ENCODE measurements around the gene LIPG.

The LIPG gene

DNA sequence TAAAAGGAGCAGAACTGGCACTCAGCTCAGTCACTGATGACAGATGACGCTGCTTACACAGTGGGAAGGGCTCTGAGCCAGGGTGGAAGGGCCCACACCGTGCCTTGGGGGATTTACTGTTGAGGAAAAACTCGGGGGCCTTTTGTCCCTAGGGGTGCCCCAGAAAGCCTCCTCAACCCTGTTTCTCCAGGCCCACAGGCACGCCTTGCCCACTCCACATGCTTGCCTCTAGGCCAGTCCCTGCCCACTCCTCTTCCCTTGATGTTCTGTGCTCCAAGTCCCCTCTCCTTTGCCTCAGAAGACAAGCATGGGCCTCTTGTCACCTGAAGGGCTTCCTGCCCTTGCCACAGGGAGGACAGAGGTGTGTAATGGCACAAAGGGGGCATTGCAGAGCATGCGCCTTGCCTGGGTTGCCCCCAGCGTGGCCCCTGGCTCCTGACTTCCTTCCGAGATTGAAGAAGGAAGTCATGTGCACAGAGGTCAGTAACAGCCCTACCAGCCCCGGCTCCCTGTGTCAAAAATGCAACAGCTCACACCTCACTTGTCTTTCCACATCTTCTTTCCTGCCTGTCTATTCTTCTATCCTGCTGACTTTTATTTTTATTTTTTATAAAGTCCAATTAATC, 65.1 kb downstream of the LIPG start:
- H3K27ac ChIP-seq (ENCODE audit: low read length) = no peak overlapping the region
- no peak overlapping the region for H3K9ac ChIP-seq (ENCODE audit: low read depth, low read length)

DNA sequence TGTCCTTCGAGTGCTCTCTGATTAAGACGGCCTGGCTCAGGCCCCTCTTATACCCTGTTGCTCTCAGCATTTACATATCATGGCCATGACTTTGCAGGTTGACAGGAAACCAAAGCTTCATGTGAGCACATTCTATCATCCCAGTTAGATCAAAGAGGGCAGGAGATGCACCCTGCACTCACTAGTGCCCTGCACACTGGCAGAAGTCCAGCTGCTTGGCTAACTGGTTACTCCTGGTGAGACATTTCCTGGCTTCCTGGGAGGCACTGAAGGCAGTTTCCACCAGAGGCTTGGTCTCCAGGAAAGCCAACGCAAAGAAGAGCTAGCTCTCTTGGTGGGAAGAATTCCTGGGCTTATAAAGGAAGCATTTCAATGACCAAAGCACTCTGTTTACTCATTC, 66.3 kb downstream of the LIPG start:
- H3K4me3 ChIP-seq (ENCODE audit: low read length) = no peak overlapping the region
- no peaks in the 10 kb centered on the region for H3K27me3 ChIP-seq (ENCODE audit: insufficient read depth, low read length)
- no peak overlapping the region for H3K27ac ChIP-seq (ENCODE audit: low read length)

More for the DNA sequence above, 65.1 kb downstream of the LIPG start:
- peaks cover 8% of the 10 kb centered on the region; the same call in 1 of the 2 replicates for H3K4me1 ChIP-seq (ENCODE audit: insufficient read depth, low read length)
- no peaks in the 10 kb centered on the region for H3K9me3 ChIP-seq (ENCODE audit: insufficient read depth, low read depth, low read length)
- no peaks in the 10 kb centered on the region; the same call in 1 of the 2 replicates for H3K27me3 ChIP-seq (ENCODE audit: insufficient read depth, low read length)
- no peaks in the 10 kb centered on the region for H3K36me3 ChIP-seq (ENCODE audit: insufficient read depth, low read depth, low read length)
- no peak overlapping the region for H3K4me3 ChIP-seq (ENCODE audit: low read length)

DNA sequence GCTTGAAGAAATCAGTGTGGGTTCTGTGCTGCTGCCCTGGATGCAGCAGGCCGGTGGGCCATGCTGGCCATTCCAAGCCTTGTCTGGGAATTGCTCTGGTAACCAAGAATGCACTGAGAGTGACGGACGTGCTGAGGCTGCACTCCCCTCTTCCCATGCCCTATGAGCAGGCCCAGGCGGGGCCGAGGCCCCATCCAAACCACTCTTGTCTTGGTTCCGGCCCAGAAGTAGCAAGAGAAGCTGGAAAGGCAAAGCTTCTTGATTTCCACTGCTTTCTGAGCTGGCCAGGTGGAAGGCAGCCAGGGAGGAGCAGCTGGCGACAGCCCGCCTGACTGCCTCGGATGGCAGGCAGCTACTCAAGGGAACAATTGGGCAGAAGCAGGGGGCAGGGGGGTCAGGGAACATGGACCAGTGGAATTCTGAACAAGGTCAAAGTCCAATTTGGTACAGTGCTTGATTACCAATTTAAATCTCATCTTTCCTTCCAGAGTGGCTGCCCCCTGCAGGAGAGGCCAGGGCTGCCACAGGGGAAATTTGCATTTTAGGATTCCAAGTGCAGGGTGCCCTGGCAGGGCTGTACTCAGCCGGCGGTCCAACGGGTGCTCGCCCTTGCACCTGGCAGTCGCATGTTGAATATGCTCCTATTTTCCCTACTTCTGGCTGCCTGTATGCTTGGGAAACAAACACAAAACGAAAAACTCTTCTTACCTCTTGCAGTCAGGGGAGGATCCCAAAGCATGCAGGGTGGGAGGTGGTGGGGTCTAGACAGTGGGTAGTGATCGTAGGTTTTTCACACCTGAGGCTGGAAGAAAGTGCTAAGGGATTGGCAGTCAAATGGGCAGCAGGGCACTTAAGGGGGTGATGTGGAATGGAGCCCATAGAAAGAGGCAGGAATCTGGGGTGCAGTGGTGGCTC, 67.3 kb downstream of the LIPG start:
- Histone ChIP-seq H3K9me3 (ENCODE audit: insufficient read depth, low read depth, low read length) (no peaks in the 10 kb centered on the region), H3K27ac (ENCODE audit: low read length) (no peak overlapping the region), H3K9ac (ENCODE audit: low read depth, low read length) (no peak overlapping the region), H3K27me3 (ENCODE audit: insufficient read depth, low read length) (no peaks in the 10 kb centered on the region), H3K4me3 (ENCODE audit: low read length) (no peak overlapping the region), H3K4me1 (ENCODE audit: insufficient read depth, low read length) (peaks cover 8% of the 10 kb centered on the region; the same call in 1 of the 2 replicates), H3K36me3 (ENCODE audit: insufficient read depth, low read depth, low read length) (no peaks in the 10 kb centered on the region)

More for the DNA sequence above, 66.3 kb downstream of the LIPG start:
- no peak overlapping the region for H3K9ac ChIP-seq (ENCODE audit: low read depth, low read length)
- no peaks in the 10 kb centered on the region for H3K9me3 ChIP-seq (ENCODE audit: insufficient read depth, low read depth, low read length)
- H3K4me1 ChIP-seq (ENCODE audit: insufficient read depth, low read length) = peaks cover 8% of the 10 kb centered on the region; the same call in 1 of the 2 replicates
- no peaks in the 10 kb centered on the region for H3K36me3 ChIP-seq (ENCODE audit: insufficient read depth, low read depth, low read length)

DNA sequence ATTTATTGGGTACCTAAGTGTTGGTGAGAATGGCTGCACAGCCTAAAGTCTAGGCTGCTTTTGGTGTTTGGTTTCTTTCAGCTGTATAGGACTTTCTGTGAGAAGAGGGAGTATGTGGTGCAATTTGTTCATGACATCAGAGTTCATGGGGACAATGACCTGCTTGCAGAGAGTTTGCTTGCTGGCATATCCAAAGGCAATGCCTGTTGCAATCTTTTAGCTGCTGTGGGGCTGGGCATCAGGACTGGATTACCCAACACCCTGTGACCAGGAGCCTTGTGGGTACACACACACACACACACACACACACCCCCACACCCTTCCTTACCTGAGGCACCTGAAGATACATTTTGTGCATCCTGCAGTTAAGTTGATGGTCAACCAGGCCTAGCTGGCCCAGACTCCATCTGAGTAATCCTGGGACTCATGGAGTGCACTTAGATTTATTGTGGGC, 68.4 kb downstream of the LIPG start:
- Histone ChIP-seq H3K4me1 (ENCODE audit: insufficient read depth, low read length) (peaks cover 8% of the 10 kb centered on the region; the same call in 1 of the 2 replicates), H3K27ac (ENCODE audit: low read length) (no peak overlapping the region), H3K36me3 (ENCODE audit: insufficient read depth, low read depth, low read length) (no peaks in the 10 kb centered on the region), H3K9ac (ENCODE audit: low read depth, low read length) (no peak overlapping the region), H3K4me3 (ENCODE audit: low read length) (no peak overlapping the region), H3K9me3 (ENCODE audit: insufficient read depth, low read depth, low read length) (no peaks in the 10 kb centered on the region), H3K27me3 (ENCODE audit: insufficient read depth, low read length) (no peaks in the 10 kb centered on the region)

DNA sequence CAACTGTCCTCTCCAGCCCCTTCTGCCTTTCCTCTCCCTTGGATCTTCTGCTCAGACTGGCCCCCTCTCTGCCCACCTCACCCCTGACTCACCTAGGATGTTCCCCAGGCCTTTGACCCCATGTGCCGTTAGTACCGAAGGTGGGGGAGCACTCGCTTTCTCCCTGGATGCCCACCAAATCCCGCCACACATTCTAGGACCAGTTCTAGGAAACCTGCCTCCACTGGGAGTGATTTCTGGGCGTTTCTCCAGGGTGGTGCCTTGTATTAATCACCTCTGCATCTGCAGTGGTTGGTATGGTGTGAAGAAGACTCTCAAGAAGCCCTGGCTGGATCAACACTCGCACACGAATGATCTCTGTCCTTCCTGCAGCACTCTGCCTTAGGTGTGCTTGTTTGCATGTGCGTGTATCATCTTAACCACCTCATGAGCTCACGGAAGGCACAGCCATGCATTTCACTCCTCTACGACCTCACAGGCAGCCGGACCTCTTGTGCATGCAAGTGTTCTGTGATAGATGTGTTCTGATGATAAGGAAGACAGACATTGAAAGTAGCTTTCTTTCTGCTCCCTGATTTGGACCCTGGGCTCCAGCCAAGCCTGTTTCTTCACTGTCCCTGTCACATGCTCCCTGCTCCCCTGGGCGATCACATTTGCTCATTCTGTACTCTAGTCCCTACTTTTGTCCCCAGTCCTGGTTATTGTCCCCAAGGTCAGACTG, 69.4 kb downstream of the LIPG start:
- no peaks in the 10 kb centered on the region for H3K9me3 ChIP-seq (ENCODE audit: insufficient read depth, low read depth, low read length)
- no peaks in the 10 kb centered on the region for H3K27me3 ChIP-seq (ENCODE audit: insufficient read depth, low read length)

DNA sequence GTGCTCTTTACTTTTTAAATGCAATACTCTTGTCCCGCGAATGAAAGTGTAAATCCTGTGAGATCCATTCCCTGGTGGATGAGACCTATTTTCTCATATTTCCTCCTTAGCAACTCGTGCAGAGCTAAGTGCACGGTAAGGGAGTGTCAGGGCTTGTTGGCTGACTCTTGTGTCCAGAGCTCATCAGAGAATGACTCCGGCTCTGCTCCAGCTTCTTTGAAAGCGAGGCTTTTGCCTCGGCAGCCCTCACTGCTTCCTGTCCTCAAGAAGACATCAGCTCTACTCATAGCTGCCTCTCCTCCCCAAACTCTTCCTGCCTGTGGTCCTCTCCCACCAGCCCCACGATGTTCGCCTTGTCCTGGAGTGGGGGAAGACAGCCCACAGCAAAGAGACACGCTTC, 70.7 kb downstream of the LIPG start:
- Histone ChIP-seq H3K9ac (ENCODE audit: low read depth, low read length) (no peak overlapping the region), H3K4me1 (ENCODE audit: insufficient read depth, low read length) (peaks cover 8% of the 10 kb centered on the region; the same call in 1 of the 2 replicates), H3K9me3 (ENCODE audit: insufficient read depth, low read depth, low read length) (no peaks in the 10 kb centered on the region), H3K27me3 (ENCODE audit: insufficient read depth, low read length) (no peaks in the 10 kb centered on the region), H3K27ac (ENCODE audit: low read length) (no peak overlapping the region), H3K4me3 (ENCODE audit: low read length) (no peak overlapping the region), H3K36me3 (ENCODE audit: insufficient read depth, low read depth, low read length) (no peaks in the 10 kb centered on the region)

More for the DNA sequence above, 69.4 kb downstream of the LIPG start:
- no peak overlapping the region for H3K27ac ChIP-seq (ENCODE audit: low read length)
- H3K4me1 ChIP-seq (ENCODE audit: insufficient read depth, low read length) = peaks cover 8% of the 10 kb centered on the region; the same call in 1 of the 2 replicates
- no peaks in the 10 kb centered on the region for H3K36me3 ChIP-seq (ENCODE audit: insufficient read depth, low read depth, low read length)
- no peak overlapping the region for H3K4me3 ChIP-seq (ENCODE audit: low read length)
- no peak overlapping the region for H3K9ac ChIP-seq (ENCODE audit: low read depth, low read length)

DNA sequence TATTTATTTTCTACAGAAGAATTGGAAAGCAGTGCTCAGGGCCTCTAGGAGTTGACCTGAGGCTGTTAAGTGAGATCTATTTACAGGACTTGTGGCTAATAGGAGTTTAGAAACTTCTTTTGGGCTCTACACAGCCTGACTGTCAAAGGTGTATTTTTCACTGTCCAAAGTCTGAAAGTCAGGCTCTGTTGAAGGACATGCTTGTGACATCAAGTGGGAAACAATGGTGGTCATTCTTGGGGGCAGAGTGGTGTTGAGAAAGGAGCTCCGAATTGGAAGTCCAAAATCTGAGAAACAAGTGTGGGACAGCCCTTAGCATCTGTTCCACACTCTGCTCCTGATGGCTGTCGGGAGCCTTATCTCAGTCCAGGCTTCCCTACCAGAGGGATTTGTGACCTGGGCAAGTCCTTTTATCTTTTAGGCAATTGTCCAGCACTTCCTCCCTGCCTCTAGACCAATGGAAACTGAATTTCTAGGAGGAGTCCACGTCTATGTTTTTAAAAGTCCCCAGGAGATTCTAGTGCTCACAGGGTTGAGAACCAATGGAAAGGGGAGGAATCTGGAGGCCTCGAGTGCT, 76.4 kb downstream of the LIPG start:
- H3K27ac ChIP-seq (ENCODE audit: low read length) = no peak overlapping the region
- no peaks in the 10 kb centered on the region for H3K4me1 ChIP-seq (ENCODE audit: insufficient read depth, low read length)
- H3K36me3 ChIP-seq (ENCODE audit: insufficient read depth, low read depth, low read length) = no peaks in the 10 kb centered on the region
- H3K9ac ChIP-seq (ENCODE audit: low read depth, low read length) = no peak overlapping the region
- H3K9me3 ChIP-seq (ENCODE audit: insufficient read depth, low read depth, low read length) = no peaks in the 10 kb centered on the region
- no peaks in the 10 kb centered on the region for H3K27me3 ChIP-seq (ENCODE audit: insufficient read depth, low read length)
- H3K4me3 ChIP-seq (ENCODE audit: low read length) = no peak overlapping the region

DNA sequence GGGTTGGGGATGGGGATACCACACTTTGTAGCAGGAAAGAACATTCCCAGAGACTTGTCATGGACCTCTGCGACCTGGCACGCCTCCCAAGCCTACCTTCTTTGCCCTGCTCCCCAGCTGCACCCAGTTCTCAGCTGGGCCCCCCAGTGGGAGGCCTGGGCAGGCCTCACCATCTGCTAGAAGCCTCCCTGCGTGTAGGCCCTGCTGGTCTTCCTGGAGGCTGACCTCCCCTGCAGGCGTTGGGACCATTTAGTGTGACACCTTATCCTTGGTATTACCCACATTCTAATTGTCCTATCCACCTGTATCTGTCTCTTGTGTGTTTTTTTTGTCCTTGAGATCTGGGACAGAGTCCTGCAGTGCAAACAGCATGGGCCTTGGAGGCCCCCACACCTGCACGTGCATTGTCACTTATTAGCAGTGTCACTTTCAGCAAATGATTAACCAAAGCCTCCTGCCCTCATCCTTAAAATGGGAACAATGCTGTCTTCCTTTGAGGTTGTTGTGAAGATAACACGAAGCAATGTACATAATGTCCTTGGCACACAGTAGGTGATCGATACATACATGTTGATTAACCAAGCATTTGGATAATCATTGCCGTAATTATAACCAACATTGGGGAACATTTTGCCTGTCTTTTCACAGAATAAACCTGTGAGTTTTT, 77.2 kb downstream of the LIPG start:
- H3K27ac ChIP-seq (ENCODE audit: low read length) = no peak overlapping the region
- no peak overlapping the region for H3K9ac ChIP-seq (ENCODE audit: low read depth, low read length)
- no peaks in the 10 kb centered on the region for H3K27me3 ChIP-seq (ENCODE audit: insufficient read depth, low read length)
- no peak overlapping the region for H3K4me3 ChIP-seq (ENCODE audit: low read length)
- H3K36me3 ChIP-seq (ENCODE audit: insufficient read depth, low read depth, low read length) = no peaks in the 10 kb centered on the region
- no peaks in the 10 kb centered on the region for H3K4me1 ChIP-seq (ENCODE audit: insufficient read depth, low read length)
- no peaks in the 10 kb centered on the region for H3K9me3 ChIP-seq (ENCODE audit: insufficient read depth, low read depth, low read length)

DNA sequence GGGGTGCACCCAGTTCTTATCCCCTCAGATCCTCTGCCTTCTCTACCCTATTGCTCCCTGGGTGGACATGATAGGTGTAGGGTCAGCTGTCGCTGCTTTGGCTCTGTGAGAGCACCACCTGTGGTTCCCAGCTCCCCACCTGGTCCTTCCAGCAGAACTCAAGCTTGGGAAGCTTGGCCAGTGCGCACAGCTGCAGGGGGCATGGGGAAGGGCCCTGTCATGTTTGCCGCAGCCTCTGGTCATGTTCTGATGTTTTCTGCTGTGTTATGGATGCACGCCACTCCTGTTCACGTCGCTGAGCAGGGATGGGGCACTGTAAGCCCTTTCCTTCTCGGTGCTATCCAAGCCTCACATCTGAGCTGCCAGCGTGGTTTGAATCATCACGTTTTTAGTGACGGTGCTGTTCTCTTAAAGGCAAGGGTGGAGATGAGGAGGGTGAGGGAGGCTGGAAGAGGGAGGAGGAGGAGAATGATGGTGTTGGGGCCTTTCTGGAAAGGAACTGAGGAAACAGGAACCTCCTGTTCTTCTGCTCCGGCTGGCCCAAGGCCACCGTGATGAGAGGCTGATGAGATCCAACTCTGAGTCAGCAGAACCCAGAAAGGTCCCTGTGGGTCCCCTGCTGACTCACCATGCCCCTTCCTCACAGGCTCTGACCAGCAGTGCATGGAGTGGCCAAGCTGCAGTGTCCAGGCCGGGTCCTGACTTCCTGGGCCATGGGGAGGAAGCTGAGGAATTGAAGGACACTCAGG, 78.0 kb downstream of the LIPG start:
- H3K27me3 ChIP-seq (ENCODE audit: insufficient read depth, low read length) = no peaks in the 10 kb centered on the region
- no peak overlapping the region for H3K27ac ChIP-seq (ENCODE audit: low read length)
- H3K9ac ChIP-seq (ENCODE audit: low read depth, low read length) = no peak overlapping the region
- H3K4me3 ChIP-seq (ENCODE audit: low read length) = no peak overlapping the region
- no peaks in the 10 kb centered on the region for H3K36me3 ChIP-seq (ENCODE audit: insufficient read depth, low read depth, low read length)
- H3K9me3 ChIP-seq (ENCODE audit: insufficient read depth, low read depth, low read length) = no peaks in the 10 kb centered on the region
- H3K4me1 ChIP-seq (ENCODE audit: insufficient read depth, low read length) = no peaks in the 10 kb centered on the region

DNA sequence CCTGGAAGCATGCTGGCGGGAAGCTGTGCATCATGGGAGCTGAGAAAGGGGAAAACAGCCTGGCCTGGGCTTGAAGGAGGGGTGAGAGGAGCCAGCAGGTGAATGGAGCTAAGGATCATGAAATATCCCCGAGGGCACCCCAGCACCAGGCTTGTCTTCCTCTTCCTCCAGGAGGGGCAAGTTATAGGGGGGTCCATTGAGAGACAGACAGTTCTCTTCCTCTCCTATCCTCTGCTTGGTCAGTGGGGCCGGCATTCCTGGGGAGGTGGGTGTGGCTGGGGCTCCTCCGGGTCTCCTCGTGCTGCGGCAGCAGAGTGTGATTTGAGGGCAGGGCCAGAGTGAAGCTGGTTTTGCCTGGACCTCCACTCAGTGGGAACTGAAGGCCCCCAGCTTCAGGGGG, 78.9 kb downstream of the LIPG start:
- no peaks in the 10 kb centered on the region for H3K27me3 ChIP-seq (ENCODE audit: insufficient read depth, low read length)
- H3K9me3 ChIP-seq (ENCODE audit: insufficient read depth, low read depth, low read length) = no peaks in the 10 kb centered on the region
- no peak overlapping the region for H3K9ac ChIP-seq (ENCODE audit: low read depth, low read length)
- H3K4me3 ChIP-seq (ENCODE audit: low read length) = no peak overlapping the region
- H3K36me3 ChIP-seq (ENCODE audit: insufficient read depth, low read depth, low read length) = no peaks in the 10 kb centered on the region
- H3K27ac ChIP-seq (ENCODE audit: low read length) = no peak overlapping the region
- no peaks in the 10 kb centered on the region for H3K4me1 ChIP-seq (ENCODE audit: insufficient read depth, low read length)
